HG02885 (cell line): ENCODE results near the gene EHD4.

Experiments used
- ATAC-seq: cut with Tn5 transposase; IDR thresholded peaks from one replicate; pipeline ENCODE4 v1.9.1; 2021; ENCODE audit warnings: mild to moderate bottlenecking; ENCODE audit not compliant: unreplicated experiment, poor library complexity

The EHD4 gene

DNA sequence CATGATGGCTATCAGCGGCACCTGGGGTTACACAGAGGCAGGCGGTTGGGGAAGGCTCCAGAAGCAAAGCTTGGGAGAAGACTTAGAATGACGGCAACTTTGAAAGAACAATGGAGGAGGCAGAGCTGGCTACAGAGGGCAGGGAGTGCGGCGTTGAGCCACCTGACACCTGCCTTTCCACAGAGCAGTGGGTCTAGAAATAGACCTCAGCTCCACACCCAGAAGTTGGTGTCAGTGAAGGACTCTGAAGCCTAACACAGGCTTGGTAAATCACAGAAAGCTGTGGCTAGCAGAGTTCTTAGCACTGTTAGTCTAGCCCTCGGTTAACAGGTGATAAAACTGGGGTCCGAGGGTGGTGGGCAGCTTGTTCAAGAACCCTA is 23.1 kb upstream of the EHD4 start:
- no peak for ATAC-seq

- ATAC-seq = no peak
Measured at GRCh38 chr15:41994772-41995475, 22.6 kb upstream of the EHD4 start.

DNA sequence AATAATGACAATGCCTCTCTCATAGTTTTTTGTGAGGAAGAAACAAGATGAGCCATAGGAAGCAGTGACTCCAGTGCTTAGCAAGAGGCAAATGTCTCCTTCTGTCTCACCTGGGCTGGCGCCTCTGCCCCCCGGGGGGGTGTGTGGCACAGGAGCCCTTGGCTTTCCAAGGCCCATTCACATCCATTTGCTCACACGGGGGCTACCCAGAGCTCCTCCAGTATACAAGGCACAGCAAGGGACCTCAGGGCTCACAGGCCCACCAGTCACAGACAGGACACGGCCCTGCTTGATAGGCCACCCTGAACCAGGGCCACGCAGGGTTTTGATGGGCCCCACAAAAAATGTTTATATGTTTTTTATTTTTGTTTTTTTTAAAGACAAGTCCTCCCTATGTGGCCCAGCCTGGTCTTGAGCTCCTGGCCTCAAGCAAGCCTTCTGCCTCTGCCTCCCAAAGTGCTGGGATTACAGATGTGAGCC is 21.9 kb upstream of the EHD4 start:
- ATAC-seq = no peak

DNA sequence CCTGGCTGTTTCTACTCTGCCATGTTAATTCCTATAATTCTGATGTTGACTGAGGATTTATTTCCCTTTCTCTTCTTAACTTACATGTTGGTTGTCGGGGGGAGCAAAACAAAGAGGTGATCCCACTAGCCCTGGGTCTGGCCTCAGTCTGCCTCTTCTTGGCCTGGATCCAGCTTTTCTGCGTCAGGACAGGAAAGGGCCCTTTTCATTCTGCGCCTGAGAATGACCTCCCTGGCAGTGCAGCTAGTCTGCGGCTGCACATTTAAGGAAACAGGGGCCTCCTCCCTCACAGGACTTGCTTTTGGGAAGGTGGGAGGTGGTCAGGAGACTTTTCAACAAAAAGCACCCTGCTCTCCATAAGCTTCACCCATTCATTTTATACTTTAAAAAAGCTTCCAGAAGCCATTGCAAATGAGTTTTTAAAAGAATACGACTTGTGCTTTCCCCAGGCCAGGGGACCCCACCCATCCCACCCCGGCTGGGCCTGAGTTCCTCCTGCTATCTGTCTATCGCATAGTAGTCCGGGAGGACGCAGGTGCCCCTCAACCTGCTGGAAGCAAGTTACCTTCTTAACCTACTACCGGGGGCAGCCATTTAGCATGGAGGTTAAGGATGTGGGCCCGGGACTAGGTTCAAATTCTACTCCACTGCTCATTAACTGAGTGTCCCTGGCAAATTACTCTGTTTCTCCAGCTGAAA is 21.3 kb upstream of the EHD4 start:
- ATAC-seq = no peak

DNA sequence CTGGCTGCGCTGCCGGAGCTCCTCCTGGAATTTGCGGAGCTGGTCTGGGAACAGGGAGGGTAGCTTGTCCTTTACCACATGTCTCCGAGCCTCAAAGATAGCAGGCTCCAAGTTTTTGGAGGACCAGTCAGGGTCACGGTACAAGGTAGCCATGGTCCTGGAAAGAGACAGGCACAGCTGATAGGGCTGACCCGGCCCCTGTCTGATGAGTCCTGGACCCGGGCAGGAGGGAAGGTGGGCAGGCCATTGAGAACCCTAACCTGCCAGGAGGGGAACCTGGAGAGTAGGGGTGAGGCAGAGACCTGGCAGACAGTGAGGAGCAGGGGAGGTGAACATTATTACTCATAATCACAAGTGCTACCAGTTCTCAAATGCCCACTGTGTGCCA is 20.4 kb upstream of the EHD4 start:
- ATAC-seq = no peak

DNA sequence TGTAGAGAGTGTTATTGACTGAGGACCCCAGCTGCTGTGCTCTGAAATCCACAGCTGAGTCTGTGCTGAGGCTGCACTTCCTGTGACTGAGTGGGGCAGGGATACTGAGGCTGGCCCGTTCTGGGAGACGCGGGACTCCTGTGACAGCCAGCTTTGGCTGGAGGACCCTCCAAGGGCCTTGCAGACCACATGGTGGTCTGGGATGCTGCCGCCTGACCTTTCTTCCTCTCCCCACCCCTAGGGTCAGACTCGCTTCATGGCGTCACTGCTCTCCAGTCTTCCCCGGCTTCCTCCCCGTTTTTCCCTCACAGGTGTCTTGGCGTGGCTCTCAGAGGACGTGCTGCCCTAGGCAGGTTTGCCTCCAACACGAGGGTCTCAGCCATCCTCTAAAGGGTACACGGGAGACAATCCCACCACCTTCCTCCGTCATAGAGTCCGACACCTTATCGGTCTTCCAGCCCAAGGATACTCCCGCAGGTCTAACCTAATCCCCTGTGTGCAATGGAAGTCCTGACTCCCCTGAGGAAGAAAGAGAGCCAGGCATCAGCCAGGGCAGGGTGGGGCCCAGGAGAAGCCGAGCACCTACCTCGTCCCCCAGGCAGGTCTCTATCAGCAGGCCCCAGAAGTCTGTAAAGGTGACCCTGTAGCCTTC is 19.9 kb upstream of the EHD4 start:
- no peak for ATAC-seq

- ATAC-seq = no peak
Measured at GRCh38 chr15:41990691-41991090, 18.3 kb upstream of the EHD4 start.

- no peak for ATAC-seq
Measured at GRCh38 chr15:41990243-41990605, 17.9 kb upstream of the EHD4 start.

DNA sequence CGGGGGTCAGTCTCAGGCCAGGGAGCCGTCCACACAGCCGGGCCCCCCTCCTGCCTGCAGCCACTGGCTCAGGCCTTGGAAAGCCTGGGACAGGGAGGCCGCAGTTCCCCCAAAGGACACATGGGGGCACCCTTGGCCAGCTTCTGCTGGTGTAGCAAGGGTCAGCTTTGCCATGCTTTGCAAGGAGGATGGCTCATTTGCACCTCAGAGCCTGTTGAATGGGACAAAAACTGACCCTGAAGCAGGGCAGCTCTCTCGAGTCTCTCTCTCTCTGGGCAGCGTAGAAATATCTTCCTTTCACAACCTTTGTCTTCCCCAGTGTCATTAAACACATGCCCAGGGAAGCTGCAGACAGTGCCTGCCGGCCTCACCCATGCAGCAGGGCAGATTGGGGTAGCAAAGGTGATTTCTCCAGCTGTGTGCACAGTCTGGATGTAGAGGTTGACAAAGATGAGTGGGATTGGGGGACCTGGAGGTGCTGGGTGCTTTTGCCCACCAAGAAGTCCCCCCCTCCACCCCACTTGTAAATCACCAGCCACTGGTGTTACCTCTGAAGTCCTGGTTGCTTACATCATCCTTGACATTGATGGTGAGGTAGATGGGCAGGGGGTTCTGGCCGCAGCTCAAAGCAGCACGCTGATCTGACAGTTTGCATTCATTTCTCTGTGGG is 17.4 kb upstream of the EHD4 start:
- ATAC-seq = peak; percentile 62

DNA sequence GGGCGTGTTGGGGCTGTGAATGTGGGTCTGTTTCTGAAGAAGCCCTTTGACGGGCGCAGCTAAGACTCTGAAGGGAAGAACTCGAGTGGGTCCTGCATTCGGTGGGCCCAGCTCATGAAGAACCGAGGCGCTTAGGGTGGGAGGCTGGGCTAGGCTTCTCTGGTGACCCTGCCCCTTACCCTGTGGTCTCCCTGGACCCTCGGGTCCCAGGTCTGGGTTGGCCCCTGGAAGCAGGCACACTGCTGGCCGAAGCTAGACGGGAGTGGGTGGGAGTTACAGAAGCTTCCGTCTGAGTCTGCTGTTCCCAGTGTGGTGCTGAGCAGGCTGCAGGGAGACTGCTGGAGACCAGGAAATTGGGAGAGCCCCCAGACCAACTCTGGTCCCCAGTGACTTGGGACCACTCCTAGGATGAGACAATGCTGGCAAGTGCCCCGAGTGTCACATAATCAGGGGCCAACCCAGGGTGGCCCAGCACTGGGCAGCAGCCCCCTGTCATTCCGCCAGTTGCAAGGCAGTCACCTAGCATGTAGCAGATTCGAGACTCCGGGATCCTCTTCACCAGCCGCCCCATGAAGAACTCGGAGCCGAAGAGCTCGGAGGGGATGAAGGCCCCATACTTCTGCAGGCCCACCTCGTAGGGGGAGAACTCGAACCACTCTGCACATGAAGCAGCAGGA is 16.7 kb upstream of the EHD4 start:
- ATAC-seq = no peak

DNA sequence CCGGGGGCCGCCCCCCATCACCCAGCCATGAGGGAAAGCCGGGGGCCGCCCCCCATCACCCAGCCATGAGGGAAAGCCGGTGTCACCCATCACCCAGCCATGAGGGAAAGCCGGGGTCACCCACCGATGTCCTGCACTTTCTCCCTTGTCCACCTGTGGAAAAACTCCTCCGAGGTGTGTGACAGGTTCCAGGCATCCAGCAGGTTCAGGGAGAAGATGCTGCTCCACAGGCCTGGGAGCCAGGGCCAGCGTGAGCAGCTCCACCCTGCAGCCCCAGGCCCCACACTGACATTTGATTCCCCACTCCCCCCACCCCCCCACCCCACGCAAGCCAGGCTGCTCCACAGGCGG is 15.5 kb upstream of the EHD4 start:
- ATAC-seq = no peak

DNA sequence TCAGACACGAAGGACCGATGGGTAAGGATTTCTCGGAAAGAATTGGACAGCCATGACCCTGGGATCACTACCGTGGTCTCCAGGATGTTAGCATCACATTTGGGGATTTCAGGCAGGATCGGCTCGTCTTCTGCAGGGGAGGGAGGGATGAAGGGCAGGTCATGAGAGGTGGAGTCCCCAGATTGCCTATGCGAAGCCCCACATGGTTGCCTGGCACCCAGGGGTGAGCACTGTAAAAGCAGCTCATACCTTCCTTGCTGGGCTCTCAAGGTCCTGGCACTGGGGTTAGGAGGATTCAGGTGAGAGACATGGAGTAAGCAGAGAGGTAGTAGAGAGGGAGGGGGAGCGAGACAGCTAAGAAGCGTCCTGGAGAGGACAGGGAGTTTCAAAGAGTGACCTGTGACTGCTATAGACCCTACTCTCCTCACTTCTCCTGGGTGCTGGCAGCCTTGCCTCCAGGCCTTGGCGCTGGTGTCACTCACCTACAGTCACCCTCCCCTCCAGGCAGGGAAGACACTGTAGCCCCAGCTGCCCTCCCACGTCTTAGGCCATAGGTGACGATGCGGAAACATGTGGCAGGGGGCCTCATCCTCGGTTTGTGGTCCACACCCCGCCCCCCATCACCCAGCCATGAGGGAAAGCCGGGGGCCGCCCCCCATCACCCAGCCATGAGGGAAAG is 15.0 kb upstream of the EHD4 start:
- no peak for ATAC-seq

- ATAC-seq = no peak
Measured at GRCh38 chr15:41985236-41986160, 13.1 kb upstream of the EHD4 start.

- no peak for ATAC-seq
Measured at GRCh38 chr15:41984622-41985021, 12.3 kb upstream of the EHD4 start.

DNA sequence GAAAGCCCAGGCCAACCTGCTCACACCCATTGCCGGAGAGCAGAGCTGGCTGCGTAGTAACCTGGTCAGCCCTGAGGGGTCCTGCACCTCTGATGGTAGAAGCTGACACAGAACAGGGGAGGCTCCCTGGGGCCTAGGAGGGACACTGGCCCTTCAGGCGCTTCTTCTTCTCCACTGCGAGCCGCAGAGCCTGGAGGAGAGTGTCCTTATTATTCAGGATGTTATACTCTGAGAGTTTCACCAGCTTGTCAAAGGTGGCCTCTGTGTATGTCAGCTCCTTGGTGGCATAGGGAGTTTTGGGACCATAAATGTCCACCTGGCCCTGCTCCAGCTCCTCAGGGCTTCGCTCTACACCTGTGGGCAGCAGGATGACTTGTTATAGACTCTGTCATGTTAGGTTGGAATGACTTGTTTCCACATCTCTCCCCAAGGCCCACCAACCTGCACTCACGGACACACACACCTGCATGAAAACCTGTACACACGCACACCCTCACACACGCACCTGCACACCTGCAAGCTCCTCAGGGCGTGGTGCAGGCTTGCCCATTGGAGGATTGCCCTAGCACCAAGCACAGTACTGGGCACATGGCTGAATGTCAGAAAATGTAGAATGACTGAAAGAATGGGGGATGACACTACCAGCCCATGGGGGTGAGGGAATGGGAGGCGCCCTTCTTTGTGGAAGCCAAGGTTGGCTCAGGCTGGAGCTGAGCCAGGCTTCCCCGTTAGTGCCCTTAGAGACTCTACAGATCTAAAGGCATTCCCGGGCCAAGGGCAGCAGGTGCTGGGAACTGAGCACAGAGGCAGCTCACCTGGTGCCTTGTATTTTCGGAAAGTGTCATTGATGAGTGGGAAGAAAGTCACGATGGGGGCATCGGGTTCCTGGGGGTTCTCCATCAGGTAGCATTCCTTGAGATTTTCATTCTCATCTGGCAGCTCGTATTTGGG is 11.5 kb upstream of the EHD4 start:
- ATAC-seq = no peak

DNA sequence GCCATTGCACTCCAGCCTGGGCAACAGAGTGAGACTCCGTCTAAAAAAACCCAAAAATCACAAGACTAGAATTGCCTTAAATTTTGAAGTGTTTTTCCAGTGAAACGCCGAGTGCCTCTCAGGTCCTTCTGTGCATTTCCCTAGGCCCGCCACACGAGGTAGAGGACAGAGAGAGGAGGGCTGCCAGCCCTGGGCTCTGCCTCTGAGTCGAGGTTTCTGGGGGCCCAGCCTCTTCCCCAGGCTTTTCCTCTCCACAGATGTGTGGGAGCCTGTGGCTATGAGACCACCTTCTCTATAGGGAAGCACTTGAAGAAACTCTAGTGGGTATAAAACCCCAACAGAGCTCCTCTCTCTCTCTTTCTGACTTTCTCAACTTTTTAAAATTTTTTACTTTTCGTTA is 10.9 kb upstream of the EHD4 start:
- no peak for ATAC-seq

DNA sequence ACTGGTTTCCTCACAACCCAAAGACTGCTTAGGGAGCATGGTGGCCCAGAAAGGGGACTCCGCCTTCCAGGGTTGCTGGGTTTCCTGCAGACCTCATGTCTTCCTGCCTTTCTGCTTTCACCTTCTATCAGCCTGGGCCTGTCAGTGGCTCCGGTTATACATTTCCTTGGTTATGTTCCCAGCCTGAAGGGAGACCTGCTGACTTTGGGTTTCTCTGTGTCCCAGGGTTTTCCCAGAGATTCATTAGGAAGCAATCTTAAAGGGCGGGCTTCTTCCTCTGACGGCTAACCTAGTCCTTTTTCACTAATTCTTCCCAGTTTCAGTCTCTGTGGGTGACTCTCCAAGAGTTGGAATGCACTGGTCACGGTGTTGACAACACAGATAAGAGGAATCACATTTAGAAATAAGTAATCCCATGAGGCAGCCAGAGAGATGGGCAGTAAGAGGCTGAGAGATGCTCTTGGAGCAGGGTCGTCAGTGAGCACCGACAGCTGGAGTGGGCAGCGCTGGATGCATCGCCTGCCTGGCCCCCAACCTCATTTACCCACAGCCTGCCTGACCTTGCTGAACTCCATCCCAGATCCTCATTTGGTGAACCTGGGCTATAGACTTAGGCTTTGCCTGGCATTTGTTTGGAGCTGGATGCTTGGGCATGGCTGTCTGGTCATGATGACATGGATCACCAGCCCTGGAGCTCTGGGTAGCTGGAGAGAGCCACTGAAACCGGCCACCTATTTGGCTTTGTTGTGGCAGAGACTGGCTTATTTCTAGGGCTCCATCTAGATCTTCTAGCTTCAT is 10.0 kb upstream of the EHD4 start:
- no peak for ATAC-seq
